Stimulated activated CD4-positive, alpha-beta T cell treated with anti-CD3 and anti-CD28 coated beads, Interleukin-4, amount 100 ng/mL, for 1 hour (primary cell): Measurements from ENCODE around the gene PYGB.
A peak's percentile ranks its signal among the peaks of the same experiment; 100 is the strongest.

Source experiments
- DNase-seq: peaks from one replicate; pipeline ENCODE4 v3.0.0-alpha.2; 2020

PYGB gene

DNA sequence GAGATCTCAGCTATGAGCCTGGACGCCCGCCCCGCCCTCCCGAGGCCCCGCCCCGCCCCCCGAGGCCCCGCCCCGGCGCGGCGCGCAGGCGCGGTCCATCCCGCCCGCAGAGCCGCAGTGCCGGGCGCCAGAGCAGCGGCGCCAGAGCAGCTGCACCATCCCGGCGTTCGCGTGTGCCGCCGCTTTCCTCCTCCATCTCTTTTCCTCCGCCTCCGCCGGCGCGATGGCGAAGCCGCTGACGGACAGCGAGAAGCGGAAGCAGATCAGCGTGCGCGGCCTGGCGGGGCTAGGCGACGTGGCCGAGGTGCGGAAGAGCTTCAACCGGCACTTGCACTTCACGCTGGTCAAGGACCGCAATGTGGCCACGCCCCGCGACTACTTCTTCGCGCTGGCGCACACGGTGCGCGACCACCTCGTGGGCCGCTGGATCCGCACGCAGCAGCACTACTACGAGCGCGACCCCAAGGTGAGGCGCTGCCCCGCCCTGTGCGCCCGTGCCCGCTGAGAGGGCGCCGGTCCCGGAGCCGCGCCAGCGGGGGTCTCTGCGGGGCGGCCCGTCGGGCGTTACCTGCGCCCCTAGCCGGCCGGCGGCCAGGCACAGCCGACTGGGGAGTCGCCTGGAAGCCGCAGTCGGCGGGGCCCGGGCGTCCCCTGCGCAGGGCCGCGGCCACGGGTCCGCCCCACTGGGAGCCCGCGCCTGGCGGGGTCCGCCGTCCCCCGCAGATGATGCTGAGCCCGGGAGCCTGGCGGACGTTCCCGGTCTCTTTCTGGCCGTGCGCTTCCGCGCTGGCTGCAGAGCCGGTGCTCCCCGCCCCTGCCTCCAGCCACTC lies at the start of gene PYGB:
PYGB (plus strand) TSS at position 130 of the 830 bp plus-strand sequence; CDS start at position 224, 94 bp downstream.
- DNase-seq: peak; percentile 70

DNA sequence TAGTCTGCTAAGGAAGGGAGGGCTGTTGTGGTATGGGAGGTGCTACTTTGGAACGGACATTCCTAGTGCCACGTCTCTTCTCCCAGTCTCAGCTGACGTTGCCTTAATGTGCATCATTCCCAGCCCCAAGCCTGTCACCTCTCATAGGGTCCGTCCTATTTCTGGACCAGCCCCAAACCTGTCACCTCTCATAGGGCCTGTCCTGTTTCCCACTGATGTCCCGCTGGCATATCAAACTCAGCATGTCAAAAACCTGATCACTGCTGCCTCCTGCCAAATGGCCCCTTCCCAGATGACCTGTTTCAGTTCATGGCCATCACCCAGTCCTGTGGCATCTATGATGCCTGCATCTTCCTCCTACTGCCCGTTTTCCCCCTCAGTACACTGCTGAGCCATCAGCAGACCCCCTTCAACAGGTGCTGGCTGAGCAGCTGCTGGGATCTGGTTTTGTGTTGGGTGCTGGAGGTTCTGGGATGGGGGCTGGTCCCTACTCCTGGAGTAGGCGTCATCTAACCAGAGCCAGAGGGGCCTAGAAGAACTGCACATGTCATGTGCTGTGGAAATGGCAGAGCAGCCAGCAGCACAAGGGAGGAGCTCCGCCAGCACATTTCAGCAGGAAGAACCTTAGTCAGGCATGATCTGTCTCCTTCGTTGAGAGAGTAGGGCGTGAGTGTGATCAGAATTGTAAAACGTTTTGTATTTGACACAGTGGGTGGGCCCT lies 49.1 kb upstream of the PYGB start:
- DNase-seq: no peak

GRCh38 chr20:25199473-25200260 lies 48.2 kb upstream of the PYGB start:
- DNase-seq: no peak

DNA sequence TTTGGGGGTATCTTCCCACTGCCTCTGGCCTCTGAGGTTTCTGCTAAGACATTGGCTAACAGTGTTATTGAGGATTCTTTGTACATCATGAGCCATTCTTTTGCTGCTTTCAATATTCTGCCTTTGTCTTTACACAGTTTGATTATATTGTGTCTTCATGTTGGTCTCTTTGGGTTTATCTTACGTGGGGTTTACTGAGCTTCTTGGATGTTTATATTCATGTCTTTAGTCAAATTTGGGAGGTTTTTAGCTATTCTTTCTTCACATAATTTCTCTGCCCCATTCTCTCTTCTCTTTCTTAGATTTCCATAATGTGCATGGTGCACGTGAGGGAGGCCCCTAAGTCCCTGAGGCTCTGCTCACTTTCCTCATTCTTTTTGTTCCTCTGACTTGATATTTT lies 44.8 kb upstream of the PYGB start:
- no peak for DNase-seq

DNA sequence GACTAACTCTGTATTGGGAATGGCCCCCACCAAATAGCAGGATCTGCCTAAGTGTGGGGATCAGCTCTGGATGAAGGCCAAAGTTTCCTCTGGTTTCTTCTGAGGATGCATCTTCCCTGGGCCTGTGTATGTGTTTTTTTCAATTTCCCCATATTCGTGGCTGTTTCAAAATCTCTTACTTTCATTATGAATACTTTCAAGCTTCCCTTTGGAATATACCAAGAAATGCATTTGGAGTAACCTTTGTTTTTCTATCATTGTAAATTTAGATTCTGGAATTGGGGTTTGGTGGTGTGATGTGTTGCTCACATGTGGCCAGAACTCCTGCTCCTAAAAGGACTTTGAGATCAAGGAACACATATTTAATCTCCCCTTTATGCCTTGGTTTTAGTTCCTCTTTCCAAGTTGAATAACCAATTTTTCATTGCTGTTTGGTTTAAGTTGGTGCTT lies 44.0 kb upstream of the PYGB start:
- DNase-seq: no peak

- no peak for DNase-seq
Measured at GRCh38 chr20:25204550-25205276, 43.2 kb upstream of the PYGB start.

DNA sequence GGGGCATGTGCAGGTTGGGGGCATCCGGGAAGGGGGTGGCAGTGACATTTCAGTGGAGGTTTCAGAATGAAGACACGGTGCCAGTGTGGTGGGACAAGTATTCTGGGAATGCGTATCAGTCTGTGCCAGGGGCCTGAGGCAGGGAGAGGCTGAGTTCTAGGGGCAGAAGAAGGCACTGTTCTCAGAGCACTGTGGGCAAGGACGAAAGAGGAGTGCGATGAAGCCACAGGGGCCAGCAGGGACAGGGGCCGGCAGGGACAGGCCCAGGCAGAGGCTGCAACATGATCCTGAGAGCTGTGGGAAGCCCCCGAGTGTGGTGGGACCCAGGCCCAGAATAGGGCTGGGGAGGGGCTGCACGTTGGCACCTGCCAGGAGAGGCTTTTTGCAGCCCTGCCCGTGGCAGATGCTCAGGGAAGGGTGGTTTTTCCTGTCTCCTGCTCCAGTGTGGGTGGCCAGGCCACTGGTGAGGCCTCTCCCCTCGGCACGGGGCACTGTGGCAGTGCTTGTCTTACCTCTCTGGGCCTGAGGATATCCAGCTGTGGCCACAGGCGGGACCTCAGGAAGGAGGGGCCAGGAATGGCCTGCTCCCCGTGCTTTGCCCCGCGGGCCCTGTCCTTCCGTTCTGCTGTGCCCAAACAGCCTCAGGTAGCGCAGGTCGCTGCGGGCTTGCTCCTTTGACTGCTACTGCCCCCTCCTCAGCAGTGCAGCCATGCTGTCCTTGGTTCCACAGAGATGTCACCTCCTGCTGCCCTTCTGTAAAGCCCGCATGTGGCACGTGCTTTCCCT lies 42.4 kb upstream of the PYGB start:
- no peak for DNase-seq

DNA sequence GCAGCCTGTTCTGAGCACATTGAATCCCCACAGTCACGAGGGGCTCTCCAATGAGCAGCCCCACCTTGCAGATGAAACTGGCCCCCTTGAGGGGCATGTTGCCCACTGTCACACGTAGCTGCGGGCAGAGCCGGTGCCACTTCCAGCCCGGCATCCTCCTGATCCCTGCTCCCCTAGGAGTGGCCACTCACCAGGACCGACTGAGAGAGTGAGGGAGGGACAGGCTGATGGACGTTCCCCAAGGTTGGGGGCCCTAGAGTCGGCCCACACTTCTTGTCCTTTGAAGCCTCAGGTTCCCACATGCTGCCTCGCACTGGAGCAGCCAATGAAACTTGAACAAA lies 41.9 kb upstream of the PYGB start:
- no peak for DNase-seq

DNA sequence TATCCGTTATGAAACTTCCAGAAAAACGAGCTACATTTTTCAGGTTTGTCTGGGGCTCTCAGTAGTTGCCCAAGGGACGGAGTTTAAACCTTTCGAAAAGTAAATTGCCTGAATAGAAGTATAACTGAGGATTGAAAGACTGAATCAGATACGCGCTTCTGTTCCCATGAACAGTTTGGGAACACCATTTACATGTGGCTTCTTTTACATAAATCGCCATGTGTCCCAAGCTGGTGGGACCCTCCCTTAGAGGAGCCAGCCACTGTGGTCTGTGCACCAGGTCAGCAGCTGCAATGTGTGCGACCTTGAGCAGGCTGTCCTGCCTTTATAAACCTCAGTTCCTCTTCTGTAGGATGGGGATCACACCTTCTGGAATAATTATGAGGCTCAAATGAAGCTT lies 41.3 kb upstream of the PYGB start:
- no peak for DNase-seq

DNA sequence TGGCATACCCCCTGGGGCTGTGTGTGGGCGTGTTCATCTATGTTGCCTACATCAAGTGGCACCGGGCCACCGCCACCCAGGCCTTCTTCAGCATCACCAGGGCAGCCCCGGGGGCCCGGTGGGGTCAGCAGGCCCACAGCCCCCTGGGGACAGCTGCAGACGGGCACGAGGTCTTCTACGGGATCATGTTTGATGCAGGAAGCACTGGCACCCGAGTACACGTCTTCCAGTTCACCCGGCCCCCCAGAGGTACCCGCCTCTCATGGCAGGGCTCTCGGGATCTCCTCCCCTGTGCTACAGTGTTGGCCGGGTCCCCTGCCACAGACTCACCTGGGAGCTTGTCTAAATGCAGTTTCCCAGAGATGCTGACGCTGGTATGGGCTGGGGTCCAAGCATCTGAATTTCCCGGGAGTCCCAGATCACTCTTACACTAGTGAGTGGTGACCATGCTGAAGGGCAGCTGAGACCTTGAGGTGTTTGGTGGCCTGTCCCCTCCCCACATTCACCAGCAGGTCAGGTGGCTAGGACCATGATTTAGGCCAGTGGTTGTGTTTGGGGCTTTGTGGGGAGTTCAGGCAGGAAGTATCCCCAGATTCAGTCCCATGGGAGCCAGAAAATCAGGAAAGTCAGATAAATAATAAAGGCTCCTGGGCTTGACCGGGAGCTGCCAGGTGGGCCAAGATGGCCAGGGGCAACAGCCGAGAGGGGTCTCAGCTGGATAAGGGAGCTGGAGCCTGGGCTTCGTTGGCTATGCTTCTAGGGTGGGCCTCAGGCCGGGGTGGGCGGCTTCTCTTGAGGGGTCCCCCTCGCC lies 40.5 kb upstream of the PYGB start:
- DNase-seq: no peak

- no peak for DNase-seq
Measured at GRCh38 chr20:25207960-25208534, 39.8 kb upstream of the PYGB start.

GRCh38 chr20:25209400-25209799 lies 38.5 kb upstream of the PYGB start:
- no peak for DNase-seq

- DNase-seq: no peak
Measured at GRCh38 chr20:25209911-25210310, 38.0 kb upstream of the PYGB start.

DNA sequence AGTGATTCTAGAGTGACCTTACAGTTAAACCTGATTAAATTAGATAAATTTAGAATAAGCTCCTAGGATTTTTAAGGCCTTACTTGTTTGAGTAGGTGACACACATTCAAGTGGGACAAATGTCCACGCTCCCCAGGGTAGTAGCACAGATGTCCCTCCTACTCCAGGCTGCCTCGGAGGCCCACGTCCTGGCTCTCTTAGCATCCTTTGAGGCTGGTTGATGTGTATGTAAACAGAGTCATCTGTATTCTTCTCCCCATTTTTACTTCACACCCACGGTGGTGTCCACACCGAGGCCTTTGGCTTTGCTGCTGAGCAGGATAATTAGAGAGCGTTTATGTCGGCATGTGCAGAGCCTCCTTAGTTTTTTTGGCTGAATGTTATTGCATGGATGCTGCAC lies 36.6 kb upstream of the PYGB start:
- DNase-seq: no peak

- DNase-seq: no peak
Measured at GRCh38 chr20:25212242-25212641, 35.6 kb upstream of the PYGB start.

GRCh38 chr20:25213566-25214425 lies 34.1 kb upstream of the PYGB start:
- DNase-seq: no peak

GRCh38 chr20:25214426-25214790 lies 33.5 kb upstream of the PYGB start:
- no peak for DNase-seq

GRCh38 chr20:25214819-25215218 lies 33.1 kb upstream of the PYGB start:
- no peak for DNase-seq

DNA sequence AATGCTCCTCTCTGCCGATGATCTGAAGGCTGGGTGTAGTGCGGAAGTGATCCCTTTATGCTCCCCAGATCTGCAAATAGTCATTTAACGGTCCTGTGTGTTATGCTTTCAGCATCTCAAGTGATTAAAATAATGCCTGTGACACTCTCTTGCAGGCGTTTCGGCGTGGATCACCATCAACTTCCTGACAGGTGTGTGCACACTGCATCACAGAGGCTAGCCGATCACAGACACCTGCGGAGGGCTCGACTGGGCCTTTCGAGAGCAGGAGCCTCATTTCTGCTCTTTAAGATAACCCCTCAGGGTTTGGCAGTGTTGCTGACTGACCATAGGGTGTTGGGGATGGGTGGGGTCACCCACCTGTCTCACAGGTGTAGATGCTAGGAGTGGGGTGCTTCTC lies 32.4 kb upstream of the PYGB start:
- no peak for DNase-seq
